ENCODE results near the gene CNTNAP2.

Gene CNTNAP2

DNA sequence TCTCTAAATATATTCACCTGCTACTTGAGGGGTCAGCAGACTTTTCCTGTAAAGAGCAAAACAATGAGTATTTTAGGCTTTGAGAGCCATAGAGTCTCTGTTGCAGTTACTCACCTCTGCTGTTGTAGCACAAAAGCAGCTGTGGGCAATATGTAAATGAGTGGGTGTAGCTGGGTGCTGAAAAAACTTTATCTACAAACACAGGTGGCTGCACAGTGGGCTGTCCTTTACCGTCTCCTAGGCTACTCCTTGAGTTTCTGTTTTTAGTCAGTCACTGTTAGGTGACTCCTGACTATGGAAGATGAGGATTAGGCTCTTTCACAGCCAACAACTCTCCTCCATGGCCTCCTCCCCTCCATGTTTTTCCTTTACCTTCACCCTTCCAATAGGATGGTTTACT lies 2187.9 kb downstream of the CNTNAP2 start:
- H3K27me3 ChIP-seq (ENCODE audit: insufficient read depth, low read depth), result no peaks in the 10 kb centered on the region
- no peak overlapping the region for H3K4me3 ChIP-seq (IDR thresholded peaks at IDR 0.05; ENCODE audit: insufficient read depth, low read depth, low read length)
- H4K20me1 ChIP-seq (ENCODE audit: insufficient read depth), result no peaks in the 10 kb centered on the region
- H3K4me1 ChIP-seq (ENCODE audit: low read depth, poor library complexity, severe bottlenecking), result peaks cover 14% of the 10 kb centered on the region
- H3K36me3 ChIP-seq (ENCODE audit: insufficient read depth), result no peaks in the 10 kb centered on the region
- H3K27ac ChIP-seq, result no peak overlapping the region
- peak overlapping the region; percentile 3; the same call in 1 of the 2 replicates for H3K4me2 ChIP-seq
- no peaks in the 10 kb centered on the region for H3K79me2 ChIP-seq (ENCODE audit: insufficient read depth, low read depth)
- TF ChIP-seq, protein P1, sequence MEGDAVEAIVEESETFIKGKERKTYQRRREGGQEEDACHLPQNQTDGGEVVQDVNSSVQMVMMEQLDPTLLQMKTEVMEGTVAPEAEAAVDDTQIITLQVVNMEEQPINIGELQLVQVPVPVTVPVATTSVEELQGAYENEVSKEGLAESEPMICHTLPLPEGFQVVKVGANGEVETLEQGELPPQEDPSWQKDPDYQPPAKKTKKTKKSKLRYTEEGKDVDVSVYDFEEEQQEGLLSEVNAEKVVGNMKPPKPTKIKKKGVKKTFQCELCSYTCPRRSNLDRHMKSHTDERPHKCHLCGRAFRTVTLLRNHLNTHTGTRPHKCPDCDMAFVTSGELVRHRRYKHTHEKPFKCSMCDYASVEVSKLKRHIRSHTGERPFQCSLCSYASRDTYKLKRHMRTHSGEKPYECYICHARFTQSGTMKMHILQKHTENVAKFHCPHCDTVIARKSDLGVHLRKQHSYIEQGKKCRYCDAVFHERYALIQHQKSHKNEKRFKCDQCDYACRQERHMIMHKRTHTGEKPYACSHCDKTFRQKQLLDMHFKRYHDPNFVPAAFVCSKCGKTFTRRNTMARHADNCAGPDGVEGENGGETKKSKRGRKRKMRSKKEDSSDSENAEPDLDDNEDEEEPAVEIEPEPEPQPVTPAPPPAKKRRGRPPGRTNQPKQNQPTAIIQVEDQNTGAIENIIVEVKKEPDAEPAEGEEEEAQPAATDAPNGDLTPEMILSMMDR (conservative IDR thresholded peaks at IDR 0.05; ENCODE audit: low read depth, low read length), result no peak
- 0 out of 2 replicates have a peak overlapping the region, but pooled peaks have one; percentile 2 for H2AFZ ChIP-seq (ENCODE audit: low read depth)
- no peak overlapping the region for H3K9ac ChIP-seq

DNA sequence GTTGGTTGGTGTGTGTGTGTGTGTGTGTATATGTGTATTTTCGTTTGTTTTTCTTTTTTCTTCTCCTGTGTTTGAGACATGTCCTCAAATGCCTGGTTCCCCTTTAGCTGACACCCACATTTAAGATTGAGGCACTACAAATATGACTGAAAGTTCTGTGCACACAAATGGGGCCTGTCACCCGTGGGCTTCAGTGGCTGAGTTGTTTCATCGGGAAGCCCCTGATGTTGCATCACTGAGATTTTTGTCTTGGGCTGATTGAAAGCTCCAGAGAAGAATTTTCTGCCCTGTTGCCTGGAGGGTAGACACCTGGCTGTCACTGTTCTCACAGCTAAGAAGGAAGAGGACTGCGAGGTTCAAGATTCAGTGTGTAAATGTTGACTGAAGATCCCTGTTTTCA lies 2190.2 kb downstream of the CNTNAP2 start:
- no peaks in the 10 kb centered on the region for H3K79me2 ChIP-seq (ENCODE audit: insufficient read depth, low read depth)
- no peaks in the 10 kb centered on the region for H3K27me3 ChIP-seq (ENCODE audit: insufficient read depth, low read depth)
- H3K36me3 ChIP-seq (ENCODE audit: insufficient read depth), result no peaks in the 10 kb centered on the region
- no peak overlapping the region for H3K4me2 ChIP-seq
- no peak overlapping the region for H3K4me3 ChIP-seq (IDR thresholded peaks at IDR 0.05; ENCODE audit: insufficient read depth, low read depth, low read length)
- no peak overlapping the region for H3K9ac ChIP-seq
- H4K20me1 ChIP-seq (ENCODE audit: insufficient read depth), result no peaks in the 10 kb centered on the region
- TF ChIP-seq, protein P1 (conservative IDR thresholded peaks at IDR 0.05; ENCODE audit: low read depth, low read length), result no peak
- H3K4me1 ChIP-seq (ENCODE audit: low read depth, poor library complexity, severe bottlenecking), result peaks cover 14% of the 10 kb centered on the region
- no peak overlapping the region for H2AFZ ChIP-seq (ENCODE audit: low read depth)
- H3K27ac ChIP-seq, result no peak overlapping the region

DNA sequence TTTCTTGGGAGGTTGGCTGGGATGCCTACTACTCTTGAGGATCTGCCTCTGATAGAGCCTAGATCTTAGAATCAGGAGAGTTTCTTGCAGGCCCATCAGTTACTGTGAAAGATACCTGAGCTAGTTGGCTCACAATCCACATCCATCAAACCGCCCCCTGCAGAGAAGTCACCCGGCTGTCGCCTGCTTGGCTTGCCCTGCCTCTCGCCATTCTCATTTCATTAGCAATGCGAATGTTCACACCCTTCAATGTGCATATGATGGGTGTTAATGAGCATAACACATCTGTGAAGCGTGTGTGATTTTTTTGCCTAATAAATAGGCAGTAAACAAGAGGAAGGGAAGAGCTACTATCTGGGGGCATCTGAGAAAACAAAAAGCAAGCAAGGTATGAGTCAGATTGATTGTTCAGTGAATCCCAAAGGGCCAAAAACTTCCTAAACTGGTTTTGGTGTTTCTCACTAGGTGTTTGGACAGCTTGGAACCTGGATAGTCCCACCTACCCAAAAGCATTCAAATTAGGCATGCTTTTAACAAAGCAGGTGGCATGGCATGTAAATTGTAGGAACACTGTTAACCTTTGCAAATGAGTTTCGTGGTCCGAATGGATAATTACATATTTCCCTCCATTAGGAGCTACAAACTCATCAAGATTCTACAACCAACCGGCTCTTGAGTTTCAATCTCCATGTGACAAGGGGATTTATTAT lies 2201.7 kb downstream of the CNTNAP2 start:
- Histone ChIP-seq H3K27me3 (ENCODE audit: insufficient read depth, low read depth) (no peaks in the 10 kb centered on the region), H4K20me1 (ENCODE audit: insufficient read depth) (no peaks in the 10 kb centered on the region), H3K4me1 (ENCODE audit: low read depth, poor library complexity, severe bottlenecking) (no peaks in the 10 kb centered on the region), H3K4me2 (no peak overlapping the region), H2AFZ (ENCODE audit: low read depth) (no peak overlapping the region), H3K4me3 (IDR thresholded peaks at IDR 0.05; ENCODE audit: insufficient read depth, low read depth, low read length) (no peak overlapping the region), H3K79me2 (ENCODE audit: insufficient read depth, low read depth) (no peaks in the 10 kb centered on the region), H3K36me3 (ENCODE audit: insufficient read depth) (no peaks in the 10 kb centered on the region), H3K27ac (no peak overlapping the region), H3K9ac (no peak overlapping the region)
- TF ChIP-seq, protein P1 (conservative IDR thresholded peaks at IDR 0.05; ENCODE audit: low read depth, low read length), result no peak

DNA sequence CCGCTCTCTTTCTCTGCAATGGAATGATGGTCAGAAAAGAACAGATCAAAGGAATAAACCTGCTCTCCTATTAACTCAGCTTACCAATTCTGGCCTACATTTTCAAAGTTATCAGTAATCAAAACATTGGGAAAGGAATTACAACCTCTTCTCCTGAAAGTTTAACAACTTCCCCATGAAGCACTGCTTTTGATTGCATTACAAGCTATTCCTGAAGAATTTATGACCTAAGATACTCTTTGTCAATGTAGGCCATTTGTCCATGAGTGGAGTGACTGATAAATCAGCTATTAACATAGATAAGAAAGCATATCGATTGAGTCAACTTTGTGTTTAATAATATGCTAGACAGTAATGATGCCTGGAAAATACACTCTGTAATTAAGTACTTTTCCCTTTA lies 2202.2 kb downstream of the CNTNAP2 start:
- H2AFZ ChIP-seq (ENCODE audit: low read depth), result no peak overlapping the region
- H3K4me2 ChIP-seq, result no peak overlapping the region
- no peaks in the 10 kb centered on the region for H3K27me3 ChIP-seq (ENCODE audit: insufficient read depth, low read depth)
- no peaks in the 10 kb centered on the region for H4K20me1 ChIP-seq (ENCODE audit: insufficient read depth)
- TF ChIP-seq, protein P1 (conservative IDR thresholded peaks at IDR 0.05; ENCODE audit: low read depth, low read length), result no peak
- no peaks in the 10 kb centered on the region for H3K4me1 ChIP-seq (ENCODE audit: low read depth, poor library complexity, severe bottlenecking)
- no peaks in the 10 kb centered on the region for H3K36me3 ChIP-seq (ENCODE audit: insufficient read depth)
- no peak overlapping the region for H3K4me3 ChIP-seq (IDR thresholded peaks at IDR 0.05; ENCODE audit: insufficient read depth, low read depth, low read length)
- no peaks in the 10 kb centered on the region for H3K79me2 ChIP-seq (ENCODE audit: insufficient read depth, low read depth)
- no peak overlapping the region for H3K9ac ChIP-seq
- H3K27ac ChIP-seq, result no peak overlapping the region

Measured in KMS-11 (cell line).